HepG2 (cell line): Measurements from ENCODE around the gene WDCP. TPM values are rescaled to one million over a fixed set of nuclear protein-coding genes. Genes with fewer than 3 reads are reported as not detected.
A peak's percentile ranks its signal among the peaks of the same experiment; 100 is the strongest.

Experiments
- ARHGAP35 ChIP-seq: sonication (generic); formaldehyde crosslinking; IDR thresholded peaks from 2 replicates; pipeline ENCODE4 v1.9.0; 2022; ENCODE audit warnings: mild to moderate bottlenecking, inconsistent platforms, moderate library complexity, missing genetic modification reagents, borderline replicate concordance
- ATF7 ChIP-seq, 2 experiments: fragments of 450-650 bp in 1 of 2; sonication (generic) in 1 of 2; formaldehyde crosslinking in 1 of 2; IDR thresholded peaks; 2 replicates each; pipeline versions ENCODE4 v1.4.0 to v1.6.1; 2016 to 2020; ENCODE audit warnings: antibody characterized with exemption in 1 of 2, mild to moderate bottlenecking in 1 of 2, missing genetic modification reagents in 1 of 2
- ELF1 ChIP-seq: sonication (generic); formaldehyde crosslinking; IDR thresholded peaks from 2 replicates; pipeline ENCODE4 v1.4.0; 2020; ENCODE audit warnings: missing genetic modification reagents
- GATAD1 ChIP-seq: IDR thresholded peaks from 2 replicates; pipeline ENCODE4 v1.6.1; 2016; ENCODE audit warnings: missing genetic modification reagents, missing compliant biosample characterization
- MYNN ChIP-seq: sonication (generic); formaldehyde crosslinking; IDR thresholded peaks from 2 replicates; pipeline ENCODE4 v1.4.0; 2020; ENCODE audit warnings: mild to moderate bottlenecking, low read depth, missing genetic modification reagents
- PAWR ChIP-seq: sonication (generic); formaldehyde crosslinking; IDR thresholded peaks from 2 replicates; pipeline ENCODE4 v1.4.0; 2020; ENCODE audit warnings: missing genetic modification reagents, mild to moderate bottlenecking, borderline replicate concordance
- PTBP1 ChIP-seq: fragments of 200-400 bp; formaldehyde crosslinking; IDR thresholded peaks from 2 replicates; pipeline ENCODE4 v1.6.1; 2018; ENCODE audit warnings: low read length, low read depth; ENCODE audit not compliant: poor library complexity, severe bottlenecking
- USF2 ChIP-seq, 2 experiments: sonication (generic) in 1 of 2; formaldehyde crosslinking in 1 of 2; IDR thresholded peaks; 2 replicates each; pipeline versions ENCODE4 v1.5.1 to v1.6.1; 2011 to 2020; ENCODE audit warnings: borderline replicate concordance in 1 of 2, low read depth in 1 of 2, low read length in 1 of 2, mild to moderate bottlenecking in 1 of 2, missing genetic modification reagents in 1 of 2, moderate library complexity in 1 of 2
- ZEB1 ChIP-seq: IDR thresholded peaks from 2 replicates; pipeline ENCODE4 v1.6.1; 2012; ENCODE audit warnings: mild to moderate bottlenecking, low read depth, inconsistent platforms; ENCODE audit not compliant: insufficient replicate concordance
- ZNF343 ChIP-seq: sonication (generic); formaldehyde crosslinking; IDR thresholded peaks from 2 replicates; pipeline ENCODE4 v1.4.0; 2020; ENCODE audit warnings: mild to moderate bottlenecking, missing genetic modification reagents
- ZNF556 ChIP-seq: sonication (generic); formaldehyde crosslinking; IDR thresholded peaks from 2 replicates; pipeline ENCODE4 v1.4.0; 2020; ENCODE audit warnings: mild to moderate bottlenecking, missing genetic modification reagents, borderline replicate concordance
- ZNF660 ChIP-seq: sonication (generic); formaldehyde crosslinking; IDR thresholded peaks from 2 replicates; pipeline ENCODE4 v1.5.1; 2020; ENCODE audit warnings: mild to moderate bottlenecking, low read depth, missing genetic modification reagents, borderline replicate concordance
- ZSCAN30 ChIP-seq: sonication (generic); formaldehyde crosslinking; IDR thresholded peaks from 2 replicates; pipeline ENCODE4 v1.5.0; 2020; ENCODE audit warnings: mild to moderate bottlenecking, missing genetic modification reagents
- polyA plus RNA-seq, 8 experiments: library from polyadenylated mRNA; depleted of rRNA in 3 of 8; stranded (reverse) in 7 of 8; unstranded in 1 of 8; fragments of >200 nt; fragmentation: Illumina TruSeq in 4 of 8; extraction: Trizol in 4 of 8; gene quantifications; 2 replicates each; pipeline versions ENCODE4 v1.2.1 to v1.2.3, GENCODE V29; 2011 to 2016; ENCODE audit warnings: low read depth in 4 of 8, missing spikeins in 1 of 8, mixed read lengths in 1 of 8; ENCODE audit not compliant: insufficient read depth in 1 of 8
- total RNA-seq, 5 experiments: library from RNA; depleted of rRNA; stranded (reverse); fragments of >200 nt; fragmentation: Illumina TruSeq; extraction: Trizol; gene quantifications; 2 replicates each; pipeline ENCODE4 v1.2.3, GENCODE V29; 2016; ENCODE audit warnings: low read depth in 1 of 5
- TF ChIP-seq, protein P1 (sequence below): sonication (generic); formaldehyde crosslinking; conservative IDR thresholded peaks from 2 replicates; pipeline ENCODE4 v1.4.0; 2020; ENCODE audit warnings: missing genetic modification reagents
- TF ChIP-seq, protein P2 (sequence below): sonication (generic); formaldehyde crosslinking; IDR thresholded peaks from 2 replicates; pipeline ENCODE4 v1.4.0; 2020; ENCODE audit warnings: missing genetic modification reagents
- TF ChIP-seq, protein P3 (sequence below): IDR thresholded peaks from 2 replicates; pipeline ENCODE4 v1.6.1; 2016; ENCODE audit warnings: mild to moderate bottlenecking
- TF ChIP-seq, protein P4 (sequence below): sonication (generic); formaldehyde crosslinking; IDR thresholded peaks from 2 replicates; pipeline ENCODE4 v1.4.0; 2020; ENCODE audit warnings: mild to moderate bottlenecking, missing genetic modification reagents

Gene WDCP
- total and polyA plus RNA-seq, 2 of the 13 experiments (the other 11 are each of a cell fraction or from before 2014, with no cell fraction given): 17.4 to 22.6 TPM

- TF ChIP-seq ZEB1 (peak; percentile 30), PTBP1 (peak; percentile 51), ARHGAP35 (CRISPR knock-in tag) (0 out of 2 replicates have a peak, but pooled peaks have one; percentile 33), ZNF660 (CRISPR knock-in tag) (0 out of 2 replicates have a peak, but pooled peaks have one; percentile 65), ZNF556 (CRISPR knock-in tag) (no peak), ATF7 (IDR thresholded peaks at IDR 0.05) (no peak), ATF7 (CRISPR knock-in tag; IDR thresholded peaks at IDR 0.05) (no peak), GATAD1 (CRISPR knock-in tag) (peak; percentile 59; the same call in 1 of the 2 replicates), MYNN (no peak), ZSCAN30 (no peak), PAWR (no peak), ELF1 (no peak), ZNF343 (no peak), USF2 (IDR thresholded peaks at IDR 0.05; ENCODE audit: low read depth, low read length) (no peak), USF2 (CRISPR knock-in tag; IDR thresholded peaks at IDR 0.05; ENCODE audit: borderline replicate concordance) (no peak)
- TF ChIP-seq, protein P1, sequence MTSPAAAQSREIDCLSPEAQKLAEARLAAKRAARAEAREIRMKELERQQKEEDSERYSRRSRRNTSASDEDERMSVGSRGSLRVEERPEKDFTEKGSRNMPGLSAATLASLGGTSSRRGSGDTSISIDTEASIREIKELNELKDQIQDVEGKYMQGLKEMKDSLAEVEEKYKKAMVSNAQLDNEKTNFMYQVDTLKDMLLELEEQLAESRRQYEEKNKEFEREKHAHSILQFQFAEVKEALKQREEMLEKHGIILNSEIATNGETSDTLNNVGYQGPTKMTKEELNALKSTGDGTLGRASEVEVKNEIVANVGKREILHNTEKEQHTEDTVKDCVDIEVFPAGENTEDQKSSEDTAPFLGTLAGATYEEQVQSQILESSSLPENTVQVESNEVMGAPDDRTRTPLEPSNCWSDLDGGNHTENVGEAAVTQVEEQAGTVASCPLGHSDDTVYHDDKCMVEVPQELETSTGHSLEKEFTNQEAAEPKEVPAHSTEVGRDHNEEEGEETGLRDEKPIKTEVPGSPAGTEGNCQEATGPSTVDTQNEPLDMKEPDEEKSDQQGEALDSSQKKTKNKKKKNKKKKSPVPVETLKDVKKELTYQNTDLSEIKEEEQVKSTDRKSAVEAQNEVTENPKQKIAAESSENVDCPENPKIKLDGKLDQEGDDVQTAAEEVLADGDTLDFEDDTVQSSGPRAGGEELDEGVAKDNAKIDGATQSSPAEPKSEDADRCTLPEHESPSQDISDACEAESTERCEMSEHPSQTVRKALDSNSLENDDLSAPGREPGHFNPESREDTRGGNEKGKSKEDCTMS (CRISPR knock-in tag): no peak
- TF ChIP-seq, protein P2, sequence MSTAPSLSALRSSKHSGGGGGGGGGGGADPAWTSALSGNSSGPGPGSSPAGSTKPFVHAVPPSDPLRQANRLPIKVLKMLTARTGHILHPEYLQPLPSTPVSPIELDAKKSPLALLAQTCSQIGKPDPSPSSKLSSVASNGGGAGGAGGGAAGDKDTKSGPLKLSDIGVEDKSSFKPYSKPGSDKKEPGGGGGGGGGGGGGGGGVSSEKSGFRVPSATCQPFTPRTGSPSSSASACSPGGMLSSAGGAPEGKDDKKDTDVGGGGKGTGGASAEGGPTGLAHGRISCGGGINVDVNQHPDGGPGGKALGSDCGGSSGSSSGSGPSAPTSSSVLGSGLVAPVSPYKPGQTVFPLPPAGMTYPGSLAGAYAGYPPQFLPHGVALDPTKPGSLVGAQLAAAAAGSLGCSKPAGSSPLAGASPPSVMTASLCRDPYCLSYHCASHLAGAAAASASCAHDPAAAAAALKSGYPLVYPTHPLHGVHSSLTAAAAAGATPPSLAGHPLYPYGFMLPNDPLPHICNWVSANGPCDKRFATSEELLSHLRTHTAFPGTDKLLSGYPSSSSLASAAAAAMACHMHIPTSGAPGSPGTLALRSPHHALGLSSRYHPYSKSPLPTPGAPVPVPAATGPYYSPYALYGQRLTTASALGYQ: no peak
- TF ChIP-seq, protein P3, sequence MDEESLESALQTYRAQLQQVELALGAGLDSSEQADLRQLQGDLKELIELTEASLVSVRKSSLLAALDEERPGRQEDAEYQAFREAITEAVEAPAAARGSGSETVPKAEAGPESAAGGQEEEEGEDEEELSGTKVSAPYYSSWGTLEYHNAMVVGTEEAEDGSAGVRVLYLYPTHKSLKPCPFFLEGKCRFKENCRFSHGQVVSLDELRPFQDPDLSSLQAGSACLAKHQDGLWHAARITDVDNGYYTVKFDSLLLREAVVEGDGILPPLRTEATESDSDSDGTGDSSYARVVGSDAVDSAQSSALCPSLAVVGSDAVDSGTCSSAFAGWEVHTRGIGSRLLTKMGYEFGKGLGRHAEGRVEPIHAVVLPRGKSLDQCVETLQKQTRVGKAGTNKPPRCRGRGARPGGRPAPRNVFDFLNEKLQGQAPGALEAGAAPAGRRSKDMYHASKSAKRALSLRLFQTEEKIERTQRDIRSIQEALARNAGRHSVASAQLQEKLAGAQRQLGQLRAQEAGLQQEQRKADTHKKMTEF: peak; percentile 58; the same call in 1 of the 2 replicates
- TF ChIP-seq, protein P4, sequence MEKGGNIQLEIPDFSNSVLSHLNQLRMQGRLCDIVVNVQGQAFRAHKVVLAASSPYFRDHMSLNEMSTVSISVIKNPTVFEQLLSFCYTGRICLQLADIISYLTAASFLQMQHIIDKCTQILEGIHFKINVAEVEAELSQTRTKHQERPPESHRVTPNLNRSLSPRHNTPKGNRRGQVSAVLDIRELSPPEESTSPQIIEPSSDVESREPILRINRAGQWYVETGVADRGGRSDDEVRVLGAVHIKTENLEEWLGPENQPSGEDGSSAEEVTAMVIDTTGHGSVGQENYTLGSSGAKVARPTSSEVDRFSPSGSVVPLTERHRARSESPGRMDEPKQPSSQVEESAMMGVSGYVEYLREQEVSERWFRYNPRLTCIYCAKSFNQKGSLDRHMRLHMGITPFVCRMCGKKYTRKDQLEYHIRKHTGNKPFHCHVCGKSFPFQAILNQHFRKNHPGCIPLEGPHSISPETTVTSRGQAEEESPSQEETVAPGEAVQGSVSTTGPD (CRISPR knock-in tag): peak; percentile 49; the same call in 1 of the 2 replicates
These were observed 25.8 kb downstream of the WDCP start (continued) for GRCh38 chr2:24021122-24021998.
